Fibroblast of the conjunctiva (primary cell): ENCODE results near the gene FRK.
A peak's percentile ranks its signal among the peaks of the same experiment; 100 is the strongest.
"Not testable (repeated sequence)": the region's sequence is repeated elsewhere in the genome, so short reads cannot be mapped to it uniquely, and the experiment has no call there.

ENCODE experiments used
- DNase-seq: peaks from one replicate; pipeline ENCODE4 v3.0.0-alpha.2; 2010; ENCODE audit warnings: low read depth

Gene FRK

DNA sequence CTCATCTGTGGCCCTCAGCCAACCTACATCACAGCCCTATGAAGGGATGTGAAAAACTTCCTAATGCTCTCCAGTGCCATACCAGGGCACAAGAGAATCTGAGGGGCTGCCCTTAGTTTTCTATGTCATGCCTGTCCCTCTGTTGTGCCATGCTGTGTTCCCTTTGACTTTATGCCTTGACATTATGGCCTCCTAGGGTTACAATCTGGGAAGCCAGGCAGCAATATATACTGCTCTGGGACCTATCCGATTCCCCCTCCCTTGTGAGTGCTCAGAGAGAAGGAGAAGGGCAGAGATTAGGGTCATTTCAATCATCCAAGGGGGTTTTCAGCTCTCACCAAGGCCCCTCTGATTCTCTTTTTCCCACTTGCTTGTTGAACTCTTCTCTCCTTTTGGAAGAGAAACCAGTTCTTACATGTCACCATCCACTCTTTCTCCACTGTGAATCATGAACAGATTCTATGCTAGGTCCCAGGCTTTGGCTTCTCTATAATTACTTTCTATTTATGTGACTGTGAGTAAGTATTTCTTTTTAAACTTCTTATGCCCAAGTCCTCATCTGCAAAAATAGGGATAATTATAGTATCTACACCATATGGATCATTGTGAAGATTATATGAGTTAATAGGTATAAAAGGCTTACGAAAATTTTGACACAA lies 14.2 kb upstream of the FRK start:
- DNase-seq = no peak

DNA sequence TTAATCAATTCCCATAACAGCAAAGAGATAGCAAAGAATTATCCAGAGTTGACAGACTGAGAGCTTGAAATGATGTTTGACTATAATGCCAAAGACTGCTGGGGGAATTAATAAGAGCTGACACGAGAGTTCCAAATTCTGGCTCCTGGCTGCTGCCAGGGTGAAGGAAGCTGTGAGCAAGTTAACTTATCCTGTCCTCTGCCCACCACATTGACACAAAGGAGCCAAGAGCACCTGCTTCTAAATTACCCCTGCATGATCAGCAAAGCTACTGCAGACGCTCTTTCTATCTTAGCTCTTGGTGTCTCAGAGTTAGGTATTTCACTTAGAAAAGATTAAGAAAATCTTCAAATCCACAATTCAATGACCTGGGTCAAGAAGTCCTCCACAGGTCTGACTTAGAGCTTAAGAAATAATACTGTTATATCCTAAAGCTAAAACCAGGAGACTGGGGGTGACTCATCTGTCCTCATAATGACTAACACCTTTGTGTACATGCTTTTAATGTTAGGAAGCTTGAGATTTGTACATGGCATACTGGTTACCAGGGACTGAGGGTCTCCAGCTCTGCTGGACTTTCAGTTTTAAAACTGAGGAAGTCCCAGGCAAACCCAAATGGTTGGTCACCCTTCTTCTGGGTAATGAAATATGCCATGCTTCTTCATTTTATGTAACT lies 13.2 kb upstream of the FRK start:
- peak; percentile 5 for DNase-seq

DNA sequence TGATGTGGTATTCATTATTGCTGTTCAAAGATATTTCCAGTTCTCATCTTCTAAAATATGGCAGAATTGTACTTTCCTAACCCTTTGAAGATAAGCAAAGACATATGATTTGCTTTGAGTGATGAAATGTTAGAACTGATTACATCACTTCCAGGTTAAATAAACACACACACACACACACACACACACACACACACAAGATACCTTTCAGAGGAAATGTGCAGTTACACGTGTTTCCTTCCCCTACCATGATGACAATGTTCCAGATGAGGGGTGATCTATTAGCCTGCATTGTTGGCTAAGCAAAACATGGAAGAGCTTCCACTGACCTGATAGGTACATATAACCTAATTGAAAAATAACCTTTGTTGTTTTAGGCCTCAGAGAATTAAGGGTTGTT lies 11.7 kb upstream of the FRK start:
- no peak for DNase-seq

DNA sequence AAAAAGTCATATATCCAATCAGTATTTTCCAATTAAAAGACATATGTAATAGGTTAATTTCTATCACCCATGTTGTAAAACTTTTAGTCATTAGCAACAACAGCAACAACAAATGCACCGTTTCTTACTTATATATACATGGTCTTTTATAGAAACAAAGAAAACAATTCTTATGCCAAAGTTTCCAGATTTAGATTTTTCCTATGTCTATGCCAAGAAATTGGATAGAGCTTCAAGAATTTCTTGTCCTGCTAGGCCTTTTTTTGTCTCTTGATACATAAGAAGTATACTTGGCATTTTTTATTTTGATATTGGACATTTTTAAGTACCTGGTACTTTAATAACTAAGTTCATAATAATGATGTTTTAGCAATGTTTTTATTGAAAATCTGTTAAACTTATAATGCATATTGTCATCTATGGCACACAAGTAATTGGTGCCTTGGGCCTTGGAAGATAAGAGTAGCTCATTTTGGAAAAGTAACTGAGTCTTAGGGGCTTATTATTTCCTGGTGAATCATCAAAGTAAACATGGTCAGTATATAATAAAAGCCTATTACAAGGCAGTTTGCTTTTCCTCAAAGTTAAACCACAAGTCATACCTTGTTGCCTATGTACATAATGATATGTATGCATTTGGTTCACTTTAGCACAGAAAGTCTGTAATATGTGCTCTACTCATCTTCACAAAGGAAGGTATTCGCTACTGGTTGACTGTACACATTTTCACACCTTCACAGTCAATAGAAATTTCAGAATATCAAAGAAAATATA lies 10.1 kb upstream of the FRK start:
- DNase-seq = no peak

DNA sequence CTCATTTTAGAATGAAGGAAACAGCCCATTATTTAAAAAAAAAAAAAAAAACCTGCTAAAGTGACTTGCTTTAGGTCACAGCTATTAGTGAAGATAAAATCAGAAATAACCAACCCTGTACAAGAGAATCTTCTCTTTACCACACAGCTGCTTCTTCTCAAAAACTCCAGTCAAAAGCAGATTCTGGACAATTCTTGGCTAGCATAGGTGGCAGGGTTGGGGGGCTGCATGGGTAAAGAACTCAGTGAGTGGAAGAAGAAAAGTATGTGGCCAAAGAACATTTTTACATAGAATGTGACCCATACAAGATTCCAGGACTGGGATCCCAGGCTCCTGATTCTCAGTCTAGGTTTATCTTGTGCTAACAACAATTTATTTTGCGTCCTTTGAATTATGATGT lies 9.4 kb upstream of the FRK start:
- DNase-seq = no peak

DNA sequence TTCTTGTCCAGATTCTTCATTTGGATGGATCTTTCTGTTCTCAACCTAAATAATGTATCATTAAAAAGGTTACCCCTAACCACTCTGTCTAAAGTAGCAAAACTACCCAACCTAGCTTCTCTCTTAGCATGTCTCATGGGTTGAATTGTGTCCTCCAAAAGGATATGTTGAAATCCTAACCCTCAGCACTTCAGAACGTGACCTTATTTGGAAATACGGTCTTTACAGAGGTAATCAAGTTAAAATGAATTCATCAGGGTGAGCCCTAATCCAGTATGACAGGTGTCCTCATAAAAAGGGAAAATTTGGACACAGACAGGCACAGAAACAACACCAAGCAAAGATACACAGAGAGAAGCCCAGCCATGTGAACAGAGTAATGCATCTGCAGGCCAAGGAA lies 6.1 kb upstream of the FRK start:
- no peak for DNase-seq

DNA sequence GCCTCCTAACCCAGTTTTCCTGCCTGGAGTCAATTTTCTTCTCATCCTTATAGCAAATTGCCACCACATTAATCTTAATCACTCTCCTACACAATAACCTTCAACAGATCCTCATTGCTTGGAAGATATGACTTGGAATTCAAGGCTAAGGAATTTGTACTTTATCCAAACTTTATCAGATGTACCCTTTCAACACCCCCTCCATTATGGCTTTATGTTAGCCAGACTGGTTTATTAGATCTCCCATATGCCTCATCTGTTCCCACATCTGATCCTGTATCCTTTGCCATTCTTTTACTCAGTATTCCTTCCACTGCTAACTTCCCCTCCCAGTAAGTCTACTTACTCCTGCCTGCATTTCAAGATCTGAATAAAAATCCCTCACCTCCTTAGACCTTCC lies 4.0 kb upstream of the FRK start:
- no peak for DNase-seq

DNA sequence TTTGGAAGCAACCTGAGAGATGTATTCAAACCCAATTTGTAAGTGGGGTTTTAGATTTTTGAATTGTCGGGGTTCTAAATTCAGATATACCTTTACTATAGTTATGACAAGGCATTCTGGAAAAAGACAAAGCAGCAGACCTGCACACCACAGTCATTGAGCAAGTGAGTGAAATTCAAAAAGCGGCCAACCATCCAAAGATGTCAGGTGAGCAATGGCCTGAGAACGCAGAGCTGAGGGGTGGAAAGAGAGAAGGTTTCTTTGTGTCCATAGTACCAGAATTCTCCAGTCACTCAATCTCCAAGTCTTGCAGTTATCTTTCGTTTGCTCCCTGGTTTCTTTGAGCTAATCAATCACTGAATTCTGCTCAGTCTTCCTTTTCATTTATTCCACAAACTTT lies 1.8 kb upstream of the FRK start:
- DNase-seq = no peak

DNA sequence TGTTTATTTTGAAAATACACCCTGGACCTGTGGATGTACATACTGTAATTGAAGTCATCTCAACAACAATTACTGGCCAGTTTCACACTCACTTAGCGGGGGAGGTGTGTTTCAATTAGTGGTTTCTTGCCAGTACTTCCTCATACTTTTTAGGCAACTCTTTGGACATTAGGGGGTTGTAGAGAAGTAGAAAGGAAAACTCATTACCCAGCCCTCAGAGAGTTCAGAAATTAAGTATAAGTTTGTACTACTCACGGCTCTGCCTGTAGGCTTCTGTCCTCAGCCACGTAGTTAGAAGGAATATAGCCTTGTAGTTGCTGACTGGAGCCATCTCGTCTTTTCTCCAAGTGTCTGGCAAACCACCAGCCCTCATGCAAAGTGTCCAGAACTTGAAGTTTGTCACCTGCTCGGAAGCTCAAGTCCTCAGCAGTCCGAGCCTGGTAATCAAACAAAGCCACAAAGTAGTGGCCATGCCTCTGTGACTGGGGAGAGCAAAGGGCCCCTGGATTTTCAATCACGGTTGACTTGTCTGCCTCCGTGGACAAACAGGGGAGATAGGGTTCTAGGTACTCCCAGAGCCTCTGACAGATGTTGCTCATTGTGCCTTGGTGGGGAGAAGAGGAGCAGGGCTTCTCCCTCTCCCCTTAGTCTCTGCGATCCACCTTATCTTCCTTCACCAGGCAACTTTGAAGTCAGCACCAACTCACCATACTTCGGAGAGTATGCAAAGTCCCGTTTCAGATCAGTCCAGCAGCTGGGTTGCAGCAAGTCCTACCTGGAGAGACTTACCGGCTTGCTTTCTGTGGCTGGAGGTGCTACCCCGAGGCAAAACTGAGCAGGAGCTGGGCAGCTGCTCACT lies 749 bp downstream of the FRK start:
- DNase-seq = no peak

DNA sequence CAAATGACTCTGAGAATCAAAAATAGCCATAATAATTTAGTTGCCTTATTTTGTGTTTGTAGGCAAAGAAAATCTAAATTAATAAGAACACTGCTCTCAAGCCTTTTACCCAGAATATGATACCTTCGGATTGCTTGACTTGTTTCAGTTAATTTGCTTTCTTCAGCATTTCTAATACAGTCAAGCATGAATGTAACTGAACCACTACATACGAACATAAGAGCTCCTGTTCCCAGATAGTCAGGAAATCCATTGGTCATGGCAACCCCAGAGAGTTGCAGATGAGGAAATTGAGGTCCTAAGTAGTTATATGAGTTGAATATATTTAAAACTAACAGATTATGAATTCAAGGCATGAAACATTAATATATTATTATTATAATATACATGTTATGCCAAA lies 2.9 kb downstream of the FRK start:
- DNase-seq = no peak

DNA sequence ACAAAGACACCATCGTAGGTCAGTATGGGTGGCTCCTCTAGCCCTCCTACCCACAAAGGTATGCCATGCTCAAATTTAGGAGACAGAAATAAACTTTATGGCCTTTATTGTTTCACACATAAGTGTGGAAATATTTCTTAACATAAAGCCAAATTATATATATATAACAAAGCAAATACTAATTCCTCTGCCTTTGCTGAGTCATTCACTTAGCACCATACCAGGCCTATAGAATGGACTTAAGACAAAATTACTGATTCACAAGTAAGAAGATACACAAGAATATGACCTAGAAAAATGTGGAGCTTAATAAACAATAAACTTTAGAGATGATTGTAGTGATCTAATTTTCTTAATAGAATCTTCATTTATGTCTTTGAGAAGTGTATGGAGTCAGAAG lies 5.2 kb downstream of the FRK start:
- DNase-seq = no peak

DNA sequence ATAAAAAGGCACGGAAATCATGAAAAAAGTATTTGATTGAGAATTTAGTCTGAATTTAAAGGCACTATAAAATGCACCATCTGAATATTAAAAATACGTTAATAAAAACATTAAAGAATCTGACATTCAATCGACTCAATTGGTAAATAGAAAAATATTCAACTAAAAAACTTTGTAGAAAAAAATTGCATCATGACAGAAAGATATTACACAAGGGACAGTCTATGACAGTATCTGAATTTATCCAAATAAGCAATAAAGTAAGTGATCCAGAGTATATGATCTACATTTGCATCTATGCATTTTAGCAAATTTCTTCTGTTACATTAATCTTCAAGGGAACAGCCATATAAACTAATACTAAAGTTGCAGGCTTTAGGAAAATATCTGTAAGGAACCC lies 9.4 kb downstream of the FRK start:
- DNase-seq = no peak

DNA sequence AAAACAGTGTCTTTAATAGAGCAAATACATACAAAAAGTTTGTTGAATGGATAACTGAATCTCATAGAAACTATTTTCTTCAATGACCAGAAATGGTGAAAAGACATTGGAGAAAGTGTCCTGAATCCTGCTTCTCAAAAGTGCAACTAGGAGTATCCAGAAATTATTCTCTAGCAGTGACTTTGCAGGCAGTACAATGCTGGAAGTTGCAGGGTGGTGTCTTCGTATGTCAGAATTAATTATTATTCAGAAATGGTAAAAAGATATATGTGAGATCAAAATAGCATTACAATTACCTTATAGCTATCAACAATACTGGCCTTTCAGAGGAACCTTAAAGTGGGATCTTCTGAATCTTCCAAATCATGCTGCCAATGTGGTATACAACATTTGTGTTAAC lies 10.0 kb downstream of the FRK start:
- DNase-seq = no peak

DNA sequence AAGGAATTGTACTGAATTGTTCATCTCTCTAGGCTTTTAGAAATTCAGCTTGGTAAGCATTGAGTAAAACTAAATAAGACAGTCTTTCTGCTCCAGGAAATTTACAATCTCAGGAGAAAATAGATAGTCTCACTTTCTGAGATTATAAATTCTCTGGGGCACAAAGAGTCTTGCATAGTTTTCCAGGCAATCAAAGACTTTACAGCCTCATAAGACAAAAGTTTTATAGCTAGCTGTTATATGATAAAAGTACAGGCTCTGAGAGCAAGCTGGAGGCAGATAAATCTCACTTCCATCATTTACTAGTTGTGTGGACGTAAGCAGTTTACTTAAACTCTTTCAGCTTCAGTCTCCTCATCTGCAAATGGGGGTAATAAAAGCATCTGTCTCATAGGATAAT lies 11.4 kb downstream of the FRK start:
- DNase-seq = no peak

DNA sequence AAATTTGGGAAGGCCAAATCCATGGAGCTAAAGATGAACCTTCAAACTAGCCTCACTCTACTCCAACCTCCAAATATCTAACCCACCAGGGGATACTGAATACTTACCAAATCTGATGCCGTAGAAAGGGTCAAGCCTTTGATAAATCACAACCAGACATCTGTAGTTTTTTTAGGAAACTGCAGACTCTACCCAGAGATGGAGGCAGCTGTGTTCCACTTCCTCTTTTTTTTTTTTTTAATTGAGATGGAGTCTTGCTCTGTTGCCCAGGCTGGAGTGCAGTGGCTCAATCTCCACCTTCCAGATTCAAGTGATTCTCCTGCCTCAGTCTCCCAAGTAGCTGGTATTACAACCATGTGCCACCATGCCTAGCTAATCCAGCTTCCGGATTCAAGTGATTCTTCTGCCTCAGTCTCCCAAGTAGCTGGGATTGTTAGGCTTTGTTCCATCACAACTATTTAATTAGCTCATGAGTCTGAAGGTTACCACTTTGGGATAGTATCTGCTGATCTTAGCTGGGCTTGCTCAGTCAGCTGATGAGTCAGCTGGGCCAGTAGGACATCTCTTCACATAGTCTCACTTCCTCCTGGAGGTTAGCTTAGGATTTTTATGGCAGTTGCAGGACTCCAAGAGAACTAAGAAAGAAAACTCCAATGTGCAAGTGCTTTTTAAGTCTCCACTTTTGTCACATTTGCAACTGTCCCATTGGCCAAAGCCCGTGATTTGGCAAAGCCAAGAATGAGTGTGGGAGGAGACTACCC lies 13.3 kb downstream of the FRK start:
- DNase-seq = no peak

DNA sequence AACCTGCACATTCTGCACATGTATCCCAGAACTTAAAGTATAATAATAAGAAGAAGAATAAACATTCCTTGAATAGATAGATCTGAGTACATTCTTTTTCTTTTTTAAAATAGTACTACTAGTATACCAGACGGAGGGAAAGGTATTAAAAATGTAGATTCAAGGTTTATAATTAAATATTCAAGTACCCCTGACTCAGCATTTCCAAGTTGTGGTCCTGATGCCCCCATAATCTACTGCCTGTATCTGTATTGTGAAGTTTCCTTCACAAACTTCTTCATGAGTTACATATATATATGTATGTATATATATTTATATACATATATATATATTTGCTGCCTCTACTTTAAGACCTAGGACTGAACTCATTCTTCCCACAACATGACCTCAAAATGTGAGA lies 14.0 kb downstream of the FRK start:
- no peak for DNase-seq

DNA sequence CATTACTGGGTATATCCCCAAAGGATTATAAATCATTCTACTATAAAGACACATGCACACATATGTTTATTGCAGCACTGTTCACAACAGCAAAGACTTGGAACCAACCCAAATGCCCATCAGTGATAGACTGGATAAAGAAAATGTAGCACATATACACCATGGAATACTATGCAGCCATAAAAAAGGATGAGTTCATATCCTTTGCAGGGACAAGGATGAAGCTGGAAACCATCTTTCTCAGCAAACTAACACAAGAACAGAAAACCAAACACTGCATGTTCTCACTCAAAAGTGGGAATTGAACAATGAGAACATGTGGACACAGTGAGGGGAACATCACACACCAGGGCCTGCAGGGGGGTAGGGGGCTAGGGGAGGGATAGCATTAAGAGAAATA lies 14.4 kb downstream of the FRK start:
- not testable (repeated sequence) for DNase-seq

DNA sequence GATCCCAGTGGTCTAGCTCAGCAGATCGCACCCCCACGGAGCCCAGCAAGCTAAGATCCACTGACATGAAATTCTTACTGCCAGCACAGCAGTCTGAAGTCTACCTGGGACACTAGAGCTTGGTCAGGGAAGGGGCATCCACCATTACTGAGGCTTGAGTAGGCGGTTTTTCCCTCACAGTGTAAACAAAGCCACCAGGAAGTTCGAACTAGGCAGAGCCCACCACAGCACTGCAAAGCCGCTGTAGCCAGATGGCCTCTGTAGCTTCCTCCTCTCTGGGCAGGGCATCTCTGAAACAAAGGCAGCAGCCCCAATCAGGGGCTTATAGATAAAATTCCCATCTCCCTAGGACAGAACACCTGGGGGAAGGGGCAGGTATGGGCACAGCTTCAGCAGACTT lies 18.8 kb downstream of the FRK start:
- DNase-seq = no peak

DNA sequence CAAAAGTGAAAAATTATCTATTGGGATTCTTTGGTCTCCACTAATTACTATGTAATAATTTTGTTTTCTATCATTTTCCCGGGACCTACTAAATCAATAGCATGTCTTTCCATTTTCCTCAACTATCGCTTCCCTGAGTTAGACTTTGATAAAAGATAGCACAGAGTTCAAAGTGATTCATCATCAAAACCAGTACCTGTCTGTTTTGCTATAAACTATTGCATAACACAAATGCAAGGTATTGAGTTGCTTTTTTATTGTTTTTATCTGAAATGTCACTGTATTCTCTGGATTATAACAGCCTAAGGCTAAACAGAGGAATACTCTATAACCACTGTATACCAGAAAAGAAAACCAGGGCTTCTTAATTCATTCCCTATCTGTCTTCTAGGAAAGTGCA lies 19.7 kb downstream of the FRK start:
- DNase-seq = no peak

DNA sequence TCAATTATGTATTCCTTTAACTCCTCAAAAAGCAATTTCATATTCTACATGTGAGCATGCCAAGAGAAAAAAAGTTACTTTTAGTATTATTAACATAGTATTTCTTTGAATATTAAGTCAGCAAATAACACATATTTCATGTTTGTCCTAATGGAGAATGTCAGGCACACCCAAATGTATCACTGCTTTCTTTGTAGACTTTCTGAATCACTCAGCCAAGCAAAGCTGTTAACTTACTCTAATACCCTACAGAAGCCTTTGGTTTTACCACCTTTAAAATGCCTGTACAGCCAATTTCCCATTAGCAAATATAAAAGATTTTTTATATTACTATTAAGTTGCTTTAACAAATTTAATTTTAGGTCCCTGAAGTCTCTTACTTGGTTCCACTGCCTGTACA lies 23.8 kb downstream of the FRK start:
- no peak for DNase-seq

DNA sequence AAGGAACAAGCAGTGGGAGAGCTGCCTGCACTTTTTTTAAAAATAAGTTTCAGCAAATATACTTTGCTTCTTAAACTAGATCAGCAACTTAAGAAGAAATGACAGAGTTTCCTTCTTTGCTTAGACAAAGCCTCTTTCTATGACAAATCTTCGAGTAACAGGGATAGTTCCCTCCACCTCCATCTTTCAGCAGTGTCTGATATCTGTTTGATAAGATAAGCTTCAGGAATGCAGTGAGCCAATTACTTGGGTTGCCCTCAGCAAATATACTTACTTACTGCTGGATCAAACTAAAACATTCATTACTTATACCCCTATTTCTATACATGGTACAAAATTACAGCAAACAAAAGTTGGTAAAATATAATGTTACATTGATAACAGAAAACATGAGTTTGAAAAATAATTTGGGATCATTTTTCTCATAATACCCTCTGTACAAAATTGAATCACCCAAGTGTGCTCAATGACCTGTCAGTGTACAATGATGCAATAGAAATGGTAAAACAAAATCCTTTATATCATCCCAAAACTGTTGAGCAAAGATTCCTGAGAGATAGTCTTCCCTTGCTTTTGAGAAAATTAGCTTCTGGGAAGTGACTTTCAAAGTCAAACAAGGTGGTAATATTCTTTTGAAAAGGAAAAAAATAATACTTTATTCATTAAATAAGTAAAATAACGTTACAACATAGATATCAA lies 24.5 kb downstream of the FRK start:
- DNase-seq = no peak
